Pulmonary artery endothelial cell (primary cell): ENCODE measurements around the gene SEC61A2. TPM values are rescaled to one million over a fixed set of nuclear protein-coding genes. Genes with fewer than 3 reads are reported as not detected.
"Not testable (repeated sequence)": the region's sequence is repeated elsewhere in the genome, so short reads cannot be mapped to it uniquely, and the experiment has no call there.

ENCODE experiments used
- DNase-seq: peaks from one replicate; pipeline ENCODE4 v3.0.0-alpha.2; 2011; ENCODE audit warnings: low read depth, low spot score
- total RNA-seq: library from RNA; depleted of rRNA; stranded (reverse); fragments of >200 nt; gene quantifications from 2 replicates; pipeline ENCODE4 v1.2.3, GENCODE V29; 2014

The SEC61A2 gene
- 3.9 and 6.6 TPM in 2 replicates for total RNA-seq

DNA sequence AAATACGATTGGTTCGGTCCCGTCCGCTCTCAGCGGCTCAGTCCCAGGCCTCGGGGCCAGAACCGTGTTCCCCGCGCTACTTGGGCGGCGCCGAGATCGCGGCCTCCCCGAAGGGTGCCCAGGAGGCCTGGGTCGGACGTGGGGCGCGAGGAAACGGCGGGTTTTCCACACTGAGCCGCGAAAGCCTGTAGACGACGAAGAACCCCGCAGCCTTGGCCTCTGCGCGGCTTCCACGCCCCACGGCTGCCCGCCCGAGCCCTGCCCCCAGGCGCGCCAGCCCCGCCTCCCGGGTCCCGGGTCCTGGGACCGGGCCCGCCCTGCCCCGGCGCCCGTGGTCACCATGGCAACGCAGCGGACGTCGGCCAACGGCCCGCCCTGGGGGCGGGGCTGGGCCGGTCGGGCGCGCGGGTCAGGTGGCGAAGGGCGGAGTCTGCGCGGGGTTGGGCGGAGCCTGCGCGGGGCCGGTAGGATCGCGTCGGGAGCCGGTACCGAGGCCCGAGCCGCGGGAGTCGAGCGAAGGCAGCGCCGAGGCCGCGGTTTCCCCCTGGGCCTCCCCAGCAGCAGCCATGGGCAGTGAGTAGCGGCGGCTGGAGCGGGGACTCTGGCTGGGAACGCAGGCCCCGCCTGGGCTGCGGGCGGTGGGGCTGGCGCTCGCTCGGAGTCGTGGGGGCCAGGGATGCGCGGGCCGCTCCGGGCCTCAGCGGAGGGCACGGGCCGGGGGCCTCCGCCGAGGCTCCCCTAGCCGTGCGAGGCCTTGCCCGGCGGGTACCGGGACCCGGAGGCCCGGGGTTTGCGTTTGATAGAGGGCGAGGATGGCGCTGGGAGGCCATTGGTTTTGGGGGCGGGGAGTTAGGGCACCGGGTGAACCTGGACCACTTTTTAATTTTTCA, at the start of gene SEC61A2:
Gene SEC61A2 (plus strand): TSS at position 456 of the 890 bp plus-strand sequence. CDS start 111 bp downstream, at position 567.
- DNase-seq, result peak; percentile 47

GRCh38 chr10:12081470-12081869, 48.0 kb upstream of the SEC61A2 start:
- no peak for DNase-seq

- DNase-seq, result no peak
These were observed 47.5 kb upstream of the SEC61A2 start for GRCh38 chr10:12081879-12082557.

GRCh38 chr10:12088919-12089318, 40.6 kb upstream of the SEC61A2 start:
- DNase-seq, result no peak

DNA sequence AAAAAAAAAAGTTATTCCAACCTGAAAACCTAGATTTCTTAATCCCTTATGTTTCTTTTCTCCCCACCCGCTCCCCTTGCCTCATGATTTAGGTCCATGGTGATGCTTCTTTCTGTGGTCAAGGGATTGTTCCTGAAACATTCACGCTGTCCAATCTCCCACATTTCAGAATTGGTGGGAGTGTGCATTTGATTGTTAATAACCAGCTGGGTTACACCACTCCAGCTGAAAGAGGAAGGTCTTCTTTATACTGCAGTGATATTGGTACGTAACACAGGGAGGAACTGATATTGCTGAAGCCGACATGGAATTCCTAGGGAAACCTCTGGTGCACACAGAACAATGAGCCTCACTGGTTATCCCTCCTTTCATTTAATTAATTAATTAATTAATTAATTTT, 38.1 kb upstream of the SEC61A2 start:
- no peak for DNase-seq

DNA sequence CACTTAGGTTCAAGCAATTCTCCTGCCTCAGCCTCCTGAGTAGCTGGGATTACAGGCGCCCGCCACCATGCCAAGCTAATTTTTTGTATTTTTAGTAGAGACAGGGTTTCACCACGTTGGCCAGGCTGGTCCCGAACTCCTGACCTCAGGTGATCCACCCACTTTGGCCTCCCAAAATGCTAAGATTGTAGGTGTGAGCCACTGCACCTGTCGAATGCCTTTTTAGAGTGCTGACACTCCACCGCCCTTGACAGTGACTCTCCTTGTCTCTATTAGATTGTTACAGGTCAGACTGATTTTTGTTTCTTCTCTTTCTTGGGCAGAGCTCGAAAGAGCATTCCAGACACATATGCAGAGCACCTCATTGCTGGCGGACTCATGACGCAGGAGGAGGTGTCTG, 32.1 kb upstream of the SEC61A2 start:
- not testable (repeated sequence) for DNase-seq

DNA sequence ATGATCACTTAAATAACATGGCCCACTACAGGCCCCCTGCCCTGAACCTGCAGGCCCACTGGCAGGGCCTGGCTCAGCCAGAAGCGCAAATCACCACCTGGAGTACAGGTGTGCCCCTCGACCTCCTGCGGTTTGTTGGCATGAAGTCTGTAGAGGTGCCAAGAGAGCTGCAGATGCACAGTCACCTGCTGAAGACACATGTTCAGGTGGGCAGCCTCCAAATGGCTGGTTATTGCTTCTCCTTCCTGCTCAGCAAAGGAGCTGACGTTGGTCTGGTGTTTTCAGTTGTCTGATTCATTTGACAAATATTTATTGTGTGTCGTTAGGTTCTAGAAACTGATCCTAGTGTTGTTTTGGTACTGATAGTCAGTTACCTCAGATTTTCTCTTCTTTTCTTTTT, 31.7 kb upstream of the SEC61A2 start:
- DNase-seq, result no peak

DNA sequence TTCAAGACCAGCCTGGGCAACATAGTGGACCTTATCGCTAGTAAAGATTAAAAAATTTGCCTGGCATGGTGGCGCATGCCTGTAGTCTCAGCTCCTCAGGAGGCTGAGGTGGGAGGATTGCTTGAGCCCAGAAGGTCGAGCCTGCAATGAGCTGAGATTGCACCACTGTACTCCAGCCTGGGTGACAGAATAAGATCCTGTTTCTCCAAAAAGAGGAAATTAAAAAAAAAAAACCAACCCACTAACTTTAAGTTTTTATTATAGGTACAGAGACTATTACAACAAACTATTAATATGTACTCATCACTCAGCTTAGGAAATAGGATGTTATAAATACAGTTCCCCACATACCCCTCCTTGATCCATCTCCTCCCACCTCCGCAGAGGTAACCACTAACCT, 30.5 kb upstream of the SEC61A2 start:
- no peak for DNase-seq

DNA sequence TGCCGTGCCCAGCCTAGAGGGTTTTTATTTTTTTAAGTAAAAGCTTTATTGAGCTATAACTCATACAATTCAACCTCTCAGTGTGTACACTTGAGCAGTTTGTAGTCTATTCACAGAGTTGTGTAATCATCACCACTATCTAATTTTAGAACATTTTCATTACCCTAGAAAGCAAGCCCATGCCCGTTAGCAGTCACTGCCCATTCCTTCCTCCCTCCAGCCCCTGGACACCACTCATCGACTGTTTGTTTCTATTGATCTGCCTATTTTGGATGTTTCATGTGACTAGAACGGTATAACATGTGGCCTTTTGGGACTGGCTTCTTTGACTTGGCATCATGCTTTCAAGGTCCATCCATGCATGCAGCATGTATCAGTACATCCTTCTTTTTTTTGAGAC, 25.7 kb upstream of the SEC61A2 start:
- DNase-seq, result no peak

DNA sequence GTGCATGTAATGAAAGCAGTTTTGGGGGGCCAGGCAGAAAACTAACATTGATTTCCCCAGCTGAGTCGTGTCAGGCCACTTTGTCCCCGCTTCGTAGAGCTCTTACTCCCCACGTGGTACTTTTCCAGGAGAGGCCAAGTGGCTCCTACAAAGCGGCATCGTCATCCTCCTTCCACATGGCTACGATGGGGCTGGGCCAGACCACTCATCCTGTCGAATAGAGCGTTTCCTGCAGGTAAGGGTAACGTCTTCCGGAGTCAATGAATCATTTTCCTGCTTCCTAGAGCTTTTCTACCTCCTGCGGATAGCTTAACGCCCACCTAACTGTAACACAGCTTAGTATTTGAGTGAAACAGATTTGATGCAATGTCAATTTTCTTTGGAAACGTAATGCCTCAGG, 21.7 kb upstream of the SEC61A2 start:
- DNase-seq, result no peak

- no peak for DNase-seq
These were observed 20.2 kb upstream of the SEC61A2 start for GRCh38 chr10:12109286-12109685.

- DNase-seq, result no peak
These were observed 17.9 kb upstream of the SEC61A2 start for GRCh38 chr10:12111528-12111927.

DNA sequence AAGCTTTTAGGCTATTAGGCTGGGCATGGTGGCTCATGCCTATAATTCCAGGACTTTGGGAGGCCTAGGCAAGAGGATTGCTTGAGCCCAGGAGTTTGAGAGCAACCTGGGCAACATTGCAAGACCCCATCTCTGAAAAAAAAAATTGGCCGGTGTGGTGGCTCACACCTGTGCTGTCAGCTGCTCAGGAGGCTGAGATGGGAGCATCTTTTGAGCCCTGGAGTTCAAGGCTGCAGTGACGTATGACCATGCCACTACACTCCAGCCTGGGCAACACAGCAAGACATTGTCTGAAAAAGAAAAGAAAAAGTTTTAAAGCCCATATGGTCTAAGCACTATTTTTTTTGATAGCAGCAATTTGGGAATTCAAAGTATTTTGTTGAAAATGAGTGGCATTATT, 15.8 kb upstream of the SEC61A2 start:
- DNase-seq, result no peak

DNA sequence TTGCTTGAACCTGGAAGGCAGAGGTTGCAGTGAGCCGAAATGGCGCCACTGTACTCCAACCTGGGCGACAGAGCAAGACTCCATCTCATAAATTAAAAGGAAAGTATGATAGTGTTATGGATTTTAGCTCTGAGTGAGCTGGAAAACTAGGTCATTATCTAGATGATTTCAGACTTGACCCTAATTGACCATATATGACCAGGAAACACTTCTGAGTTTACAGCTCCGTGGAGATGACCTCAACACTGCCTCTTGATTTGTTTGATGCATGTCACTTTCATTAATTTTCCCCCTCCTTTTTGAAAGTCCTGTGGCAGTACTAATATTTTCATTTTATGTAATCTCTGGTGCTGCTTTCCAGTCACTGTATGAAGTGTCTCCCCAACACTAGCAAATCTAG, 7.8 kb upstream of the SEC61A2 start:
- no peak for DNase-seq

- DNase-seq, result peak; percentile 19
These were observed 878 bp downstream of the SEC61A2 start for GRCh38 chr10:12130237-12130872.

DNA sequence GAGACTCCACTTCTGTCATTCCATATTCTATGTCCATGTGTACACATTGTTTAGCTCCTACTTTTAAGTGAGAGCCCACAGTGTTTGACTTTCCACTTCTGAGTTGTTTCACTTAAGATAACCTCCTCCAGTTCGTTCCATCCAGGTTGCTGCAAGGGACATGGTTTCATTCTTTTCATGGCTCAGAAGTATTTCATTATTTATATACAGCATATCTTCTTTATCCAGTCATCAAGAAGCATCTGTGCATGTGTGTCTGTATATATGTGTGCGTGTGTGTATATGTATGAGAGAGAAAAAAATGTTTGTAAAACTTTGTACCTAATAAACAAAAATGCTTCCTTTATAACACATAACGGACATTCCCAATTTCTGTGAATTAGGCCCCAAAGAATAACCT, 6.2 kb downstream of the SEC61A2 start:
- no peak for DNase-seq

GRCh38 chr10:12140038-12140437, 10.6 kb downstream of the SEC61A2 start:
- no peak for DNase-seq

DNA sequence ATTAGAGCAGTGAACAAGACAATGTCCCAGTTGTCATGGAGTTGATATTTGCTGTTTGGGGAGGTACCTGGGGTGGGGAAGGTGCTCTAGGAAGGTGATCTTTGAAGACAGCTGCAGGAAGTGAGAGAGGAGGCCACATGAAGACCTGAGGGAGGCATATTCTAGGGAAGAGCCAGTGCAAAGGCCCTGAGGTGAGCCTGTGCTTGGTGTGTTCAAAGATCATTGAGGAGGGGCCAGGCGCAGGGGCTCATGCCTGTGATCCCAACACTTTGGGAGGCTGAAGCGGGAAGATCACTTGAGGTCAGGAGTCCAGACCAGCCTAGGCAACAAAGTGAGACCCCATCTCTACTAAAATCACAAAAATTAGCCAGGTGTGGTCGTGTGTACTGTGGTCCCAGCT, 15.1 kb downstream of the SEC61A2 start:
- no peak for DNase-seq

GRCh38 chr10:12150163-12150562, 20.7 kb downstream of the SEC61A2 start:
- DNase-seq, result no peak

- DNase-seq, result no peak
These were observed 25.0 kb downstream of the SEC61A2 start for GRCh38 chr10:12154516-12154915.

DNA sequence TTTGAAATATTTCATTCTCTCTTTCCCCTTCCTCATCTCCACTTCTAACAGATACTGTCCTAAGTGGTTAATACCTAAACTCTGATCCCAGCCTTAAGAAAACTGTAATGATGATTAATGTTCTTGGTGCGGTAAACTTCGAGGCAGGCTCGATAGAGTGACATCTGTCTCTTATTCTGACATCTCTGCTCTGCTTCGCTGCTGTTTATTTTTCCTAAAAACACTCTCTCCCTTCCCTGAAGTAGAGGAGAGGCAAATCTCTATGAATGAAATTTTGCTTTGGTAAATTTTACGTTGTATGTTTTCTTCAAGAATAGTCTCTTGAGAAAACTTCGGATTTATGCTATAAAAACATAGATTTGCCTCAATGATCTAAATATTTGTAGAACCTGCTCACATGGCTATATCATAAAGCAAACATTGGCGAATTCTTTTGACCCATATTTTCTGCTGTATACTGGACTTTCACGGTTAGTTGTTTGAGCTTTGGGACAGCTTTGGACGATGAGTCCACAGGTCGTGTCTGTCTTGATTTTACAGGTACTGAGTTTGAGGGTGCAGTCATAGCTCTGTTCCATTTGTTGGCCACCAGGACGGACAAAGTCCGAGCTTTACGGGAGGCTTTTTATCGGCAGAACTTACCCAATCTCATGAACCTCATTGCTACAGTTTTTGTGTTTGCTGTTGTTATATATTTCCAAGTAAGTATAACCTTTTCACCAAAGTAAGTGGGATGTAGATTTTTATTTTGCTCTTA, 27.1 kb downstream of the SEC61A2 start:
- DNase-seq, result no peak

DNA sequence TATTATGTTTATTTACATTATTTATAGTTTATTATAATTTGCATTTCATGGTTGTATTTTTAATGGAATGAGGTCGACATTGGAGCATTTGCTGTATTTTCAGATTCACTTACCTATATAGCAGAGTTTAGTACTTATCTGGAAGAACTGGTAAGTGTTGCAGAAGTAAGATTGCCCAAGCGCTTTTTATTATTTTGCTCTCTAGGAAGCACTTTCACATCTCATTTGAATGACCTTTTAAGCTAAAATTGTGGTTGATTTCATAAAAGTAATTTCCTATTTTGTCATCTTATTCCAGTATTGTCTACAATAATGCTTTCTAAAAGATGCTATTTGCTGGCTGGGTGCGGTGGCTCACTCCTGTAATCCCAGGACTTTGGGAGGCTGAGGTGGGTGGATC, 28.6 kb downstream of the SEC61A2 start:
- DNase-seq, result no peak
